Dedifferentiated amniotic fluid mesenchymal stem cell (primary cell): Measurements from ENCODE around the gene GPRC5B.
A peak's percentile ranks its signal among the peaks of the same experiment; 100 is the strongest.

Experiments used
- DNase-seq: peaks from one replicate; pipeline ENCODE4 v3.0.0-alpha.2; 2016; ENCODE audit errors: extremely low spot score

GPRC5B gene, protein sequence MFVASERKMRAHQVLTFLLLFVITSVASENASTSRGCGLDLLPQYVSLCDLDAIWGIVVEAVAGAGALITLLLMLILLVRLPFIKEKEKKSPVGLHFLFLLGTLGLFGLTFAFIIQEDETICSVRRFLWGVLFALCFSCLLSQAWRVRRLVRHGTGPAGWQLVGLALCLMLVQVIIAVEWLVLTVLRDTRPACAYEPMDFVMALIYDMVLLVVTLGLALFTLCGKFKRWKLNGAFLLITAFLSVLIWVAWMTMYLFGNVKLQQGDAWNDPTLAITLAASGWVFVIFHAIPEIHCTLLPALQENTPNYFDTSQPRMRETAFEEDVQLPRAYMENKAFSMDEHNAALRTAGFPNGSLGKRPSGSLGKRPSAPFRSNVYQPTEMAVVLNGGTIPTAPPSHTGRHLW

DNA sequence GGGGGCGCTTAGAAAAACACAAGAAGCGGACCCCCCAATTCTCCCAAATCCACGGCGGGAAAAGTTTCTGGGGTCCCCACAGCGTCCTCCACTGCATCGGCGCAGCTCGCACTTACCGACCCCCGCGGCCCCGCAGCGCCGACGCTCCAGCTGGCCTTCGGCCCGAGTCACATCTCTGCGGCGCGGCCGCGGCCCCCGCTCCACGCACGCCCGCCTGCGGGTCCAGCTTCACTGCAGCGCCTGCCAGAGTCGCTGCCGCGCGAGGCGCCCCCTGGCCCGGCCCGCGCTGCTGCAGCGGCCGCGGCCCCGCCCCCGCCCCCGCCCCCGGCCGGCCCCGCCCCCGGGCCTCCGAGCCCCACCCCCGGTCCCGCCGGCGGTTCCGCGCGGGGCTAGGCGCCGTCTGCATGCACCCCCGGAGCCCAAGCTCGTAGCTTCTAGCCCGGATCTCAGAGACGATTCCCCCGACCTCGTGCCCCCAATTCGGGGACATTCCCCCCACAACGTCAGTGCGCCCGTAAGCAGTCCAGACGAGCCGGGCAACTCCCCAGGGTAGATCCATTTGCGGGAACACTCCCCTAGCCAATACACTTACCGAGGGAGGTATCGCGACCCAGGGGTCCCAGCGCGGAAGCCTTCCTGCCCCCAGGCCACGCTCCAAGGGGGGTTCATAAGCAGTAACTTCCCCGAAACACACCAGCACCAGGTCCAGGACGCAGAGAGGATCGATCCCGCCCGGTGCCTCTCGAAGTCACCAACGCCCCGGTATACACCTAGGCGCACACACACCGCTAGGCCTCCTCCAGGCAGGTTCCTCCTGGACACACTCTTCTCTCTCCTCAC, at the start of gene GPRC5B:
GPRC5B (minus strand) TSS at position 238 of the 840 bp plus-strand sequence. CDS start 12,003 bp downstream, outside the sequence.
- no peak for DNase-seq

DNA sequence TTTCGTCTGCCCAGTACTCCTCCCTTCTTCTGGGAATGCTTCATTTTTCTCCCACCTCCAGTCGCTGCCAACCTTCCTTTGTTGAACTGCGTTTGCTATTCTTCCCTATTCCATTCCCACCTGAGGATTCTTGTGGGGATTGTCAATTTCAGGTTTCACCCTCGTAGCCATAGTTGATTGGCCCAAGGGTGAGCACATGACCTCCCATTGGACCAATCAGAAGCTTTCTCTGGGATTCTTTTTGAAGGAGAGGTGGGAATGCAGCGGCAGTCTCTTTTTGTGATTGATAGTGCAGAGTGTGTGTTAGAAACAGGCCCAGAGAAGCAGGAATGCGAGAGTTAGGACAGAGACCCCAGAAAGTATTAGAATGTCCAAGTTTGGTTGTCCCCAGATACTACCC, 49.1 kb upstream of the GPRC5B start:
- no peak for DNase-seq

DNA sequence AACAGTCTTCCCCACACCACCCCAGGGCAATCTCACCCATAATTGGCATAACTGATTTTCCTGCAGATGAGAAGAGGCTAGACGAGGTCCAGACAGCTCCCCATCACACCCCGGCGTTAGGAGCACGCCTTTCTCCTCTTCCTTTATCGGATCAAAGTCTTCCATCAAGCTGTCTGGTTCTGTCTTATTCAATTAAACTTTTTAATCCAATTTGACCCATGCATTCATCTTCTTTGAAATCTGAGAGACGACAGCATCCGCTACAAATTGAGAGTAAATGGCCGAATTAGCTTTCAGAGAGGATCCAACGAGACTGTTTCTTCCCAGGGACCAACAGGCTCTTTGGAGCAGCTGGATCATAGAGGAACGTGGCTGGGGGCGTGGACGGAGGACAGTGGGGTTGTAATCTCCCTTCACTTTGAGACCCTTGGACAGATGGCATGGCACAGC, 44.4 kb upstream of the GPRC5B start:
- no peak for DNase-seq

DNA sequence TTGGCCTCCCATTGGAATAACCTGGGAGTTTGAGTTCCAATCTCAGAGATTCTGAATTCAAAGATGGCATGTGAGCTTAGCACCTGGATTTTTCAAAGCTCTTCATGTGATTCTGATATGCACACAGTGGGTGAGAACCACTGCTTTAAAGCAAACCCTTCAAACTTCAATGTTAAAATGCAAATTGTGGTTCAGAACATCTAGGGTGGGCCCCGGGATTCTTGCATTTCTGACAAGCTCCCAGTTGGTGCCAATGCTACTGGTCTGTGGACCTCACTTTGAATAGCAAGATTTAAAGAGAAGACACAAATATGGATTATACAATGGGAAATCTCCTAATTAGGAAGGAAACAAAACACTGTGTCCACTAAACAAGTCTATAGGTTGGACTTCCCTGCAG, 43.8 kb upstream of the GPRC5B start:
- DNase-seq = no peak

GRCh38 chr16:19926449-19927390, 42.1 kb upstream of the GPRC5B start:
- DNase-seq = no peak

GRCh38 chr16:19923396-19923795, 38.7 kb upstream of the GPRC5B start:
- no peak for DNase-seq

DNA sequence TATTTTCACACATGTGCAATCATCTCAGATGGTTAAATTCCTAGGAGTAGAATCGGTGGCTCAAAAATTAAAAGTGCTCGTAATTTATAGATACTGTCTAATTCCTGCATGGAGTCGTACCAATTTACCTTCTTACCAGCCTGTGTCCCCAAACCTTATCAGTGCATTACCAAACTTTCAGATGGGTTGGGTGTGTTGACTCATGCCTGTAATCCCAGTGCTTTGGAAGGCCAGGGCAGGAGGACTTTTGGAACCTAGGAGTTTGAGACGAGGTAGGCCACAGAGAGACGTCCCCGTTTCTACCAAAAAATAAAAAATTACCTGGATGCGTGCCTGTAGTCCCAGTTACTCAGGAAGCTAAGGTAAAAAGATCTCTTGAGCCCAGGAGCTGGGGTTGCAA, 34.5 kb upstream of the GPRC5B start:
- DNase-seq = no peak

GRCh38 chr16:19916064-19916463, 31.4 kb upstream of the GPRC5B start:
- DNase-seq = no peak

GRCh38 chr16:19914877-19915276, 30.2 kb upstream of the GPRC5B start:
- DNase-seq = no peak

GRCh38 chr16:19913340-19913645, 28.6 kb upstream of the GPRC5B start:
- no peak for DNase-seq

- no peak for DNase-seq
Measured at GRCh38 chr16:19912455-19913339, 28.0 kb upstream of the GPRC5B start.

DNA sequence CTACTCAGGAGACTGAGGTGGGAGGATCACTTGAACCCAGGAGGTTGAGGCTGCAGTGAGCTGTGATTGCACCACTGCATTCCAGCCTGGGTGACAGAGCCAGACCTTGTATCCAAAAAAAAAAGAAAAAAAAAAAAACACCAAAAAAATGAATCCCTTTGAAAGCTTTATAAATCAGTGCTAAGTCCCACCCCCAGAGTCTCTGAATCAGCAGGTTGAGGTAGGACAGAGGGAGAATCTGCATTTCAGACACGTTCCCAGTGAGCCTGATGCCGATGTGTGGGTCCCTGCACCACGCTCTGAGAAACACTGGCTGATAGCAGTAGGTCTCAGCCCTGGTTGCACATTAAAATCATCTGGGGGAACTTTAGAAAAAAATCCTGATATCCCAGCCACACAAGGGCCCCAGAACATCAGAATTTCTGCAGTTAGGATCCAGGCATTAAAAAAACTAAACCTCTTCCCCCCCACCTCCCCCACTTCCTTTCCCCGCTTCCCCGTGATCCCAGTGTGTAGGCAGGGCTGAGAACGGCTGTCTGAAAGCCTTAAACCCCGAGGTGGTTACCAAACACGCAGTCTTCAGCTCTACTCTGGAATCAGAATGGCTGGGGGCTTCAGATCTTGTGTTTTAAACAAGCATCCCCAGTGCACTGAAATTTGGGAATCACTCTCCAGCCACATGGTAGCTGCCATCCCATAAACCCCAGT, 27.3 kb upstream of the GPRC5B start:
- DNase-seq = no peak

DNA sequence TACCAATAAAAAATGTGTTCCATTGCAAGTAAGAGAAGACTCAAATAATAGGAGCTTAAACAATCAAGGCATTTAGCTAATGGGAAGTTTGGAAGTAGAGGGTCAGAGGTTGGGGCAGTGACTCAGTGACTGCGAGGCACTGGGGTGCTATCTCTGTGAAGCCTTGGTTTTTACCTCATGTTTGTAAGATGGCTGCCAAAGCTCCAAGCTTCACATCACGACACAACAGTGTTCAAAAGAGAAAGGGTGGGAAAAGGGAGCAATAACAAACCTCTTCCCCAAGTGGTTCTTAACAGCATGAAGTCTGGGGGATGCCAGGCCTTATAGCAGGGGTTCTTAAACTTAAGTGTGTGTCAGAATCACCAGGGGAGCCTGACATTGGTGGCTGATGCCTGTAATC, 26.6 kb upstream of the GPRC5B start:
- DNase-seq = no peak

- DNase-seq = no peak
Measured at GRCh38 chr16:19909750-19910322, 25.2 kb upstream of the GPRC5B start.

GRCh38 chr16:19908921-19909320, 24.3 kb upstream of the GPRC5B start:
- no peak for DNase-seq

- DNase-seq = peak; percentile 55
Measured at GRCh38 chr16:19907161-19907992, 22.7 kb upstream of the GPRC5B start.

GRCh38 chr16:19901164-19901563, 16.5 kb upstream of the GPRC5B start:
- DNase-seq = no peak

DNA sequence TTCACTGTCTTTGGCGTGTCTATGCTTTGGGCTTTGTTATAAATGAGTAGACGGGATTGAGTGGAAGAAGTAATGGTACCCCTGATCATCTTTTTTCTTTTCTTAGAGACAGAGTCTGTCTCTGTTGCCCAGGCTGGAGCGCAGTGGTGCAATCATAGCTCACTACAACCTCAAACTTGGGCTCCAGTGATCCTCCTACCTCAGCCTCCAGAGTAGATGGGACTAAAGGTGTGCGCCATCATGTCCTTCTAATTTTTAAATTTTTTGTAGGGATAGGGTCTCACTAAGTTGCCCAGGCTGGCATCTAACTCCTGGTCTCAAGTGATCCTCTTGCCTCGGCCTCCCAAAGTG, 14.9 kb upstream of the GPRC5B start:
- no peak for DNase-seq
